Measurements from ENCODE around the gene ANO9.
A peak's percentile ranks its signal among the peaks of the same experiment; 100 is the strongest.

ANO9 gene

GRCh38 chr11:372809-373715 is 68.7 kb downstream of the ANO9 start:
- DNase-seq (ENCODE audit: low read depth in 3 of 3, low spot score in 1 of 3) = no peak

- DNase-seq (ENCODE audit: low read depth in 3 of 3, low spot score in 1 of 3) = no peak
These were observed 69.9 kb downstream of the ANO9 start for GRCh38 chr11:371716-372590.

- no peak for DNase-seq (ENCODE audit: low read depth in 3 of 3, low spot score in 1 of 3)
These were observed 70.8 kb downstream of the ANO9 start for GRCh38 chr11:371051-371450.

- no peak for DNase-seq (ENCODE audit: low read depth in 3 of 3, low spot score in 1 of 3)
These were observed 71.5 kb downstream of the ANO9 start for GRCh38 chr11:370070-370941.

GRCh38 chr11:369336-370018 is 72.3 kb downstream of the ANO9 start, which contains the start of gene B4GALNT4:
TSS of gene B4GALNT4 (plus strand) at chr11:369499. CDS start at chr11:369804, 305 bp downstream.
- peak in 1 of 3 donors; percentile 29 for DNase-seq (ENCODE audit: low read depth in 3 of 3, low spot score in 1 of 3)

GRCh38 chr11:368414-369335 is 73.1 kb downstream of the ANO9 start:
- DNase-seq (ENCODE audit: low read depth in 3 of 3, low spot score in 1 of 3) = no peak

GRCh38 chr11:367956-368413 is 73.8 kb downstream of the ANO9 start:
- DNase-seq (ENCODE audit: low read depth in 3 of 3, low spot score in 1 of 3) = no peak

Measured in stimulated activated CD4-positive, alpha-beta T cell treated with anti-CD3 and anti-CD28 coated beads, TNF-alpha, amount 100 ng/mL, for 1 hour (primary cell).